ENCODE data around the gene MYO5C. TPM values are rescaled to one million over a fixed set of nuclear protein-coding genes. Genes with fewer than 3 reads are reported as not detected.

Gene MYO5C
- total RNA-seq, 1 donor from 2014 or later = 19.7 TPM

GRCh38 chr15:52243697-52244555 lies 51.7 kb downstream of the MYO5C start:
- ATAC-seq = peak; percentile 12

GRCh38 chr15:52243286-52243685 lies 52.3 kb downstream of the MYO5C start:
- ATAC-seq = no peak

GRCh38 chr15:52241489-52241888 lies 54.1 kb downstream of the MYO5C start:
- no peak for ATAC-seq

- no peak for ATAC-seq
Observed at GRCh38 chr15:52240166-52240565, 55.4 kb downstream of the MYO5C start.

GRCh38 chr15:52238989-52239525 lies 56.5 kb downstream of the MYO5C start:
- peak; percentile 30 for ATAC-seq

GRCh38 chr15:52238149-52238548 lies 57.5 kb downstream of the MYO5C start:
- no peak for ATAC-seq

GRCh38 chr15:52236013-52236412 lies 59.6 kb downstream of the MYO5C start:
- no peak for ATAC-seq

GRCh38 chr15:52234596-52235541 lies 60.7 kb downstream of the MYO5C start:
- ATAC-seq = peak; percentile 48

- peak; percentile 8 for ATAC-seq
Observed at GRCh38 chr15:52233405-52233804, 62.2 kb downstream of the MYO5C start.

- peak; percentile 29 for ATAC-seq
Observed at GRCh38 chr15:52232327-52232726, 63.3 kb downstream of the MYO5C start.

- no peak for ATAC-seq
Observed at GRCh38 chr15:52230073-52230472, 65.5 kb downstream of the MYO5C start.

GRCh38 chr15:52228921-52229320 lies 66.7 kb downstream of the MYO5C start:
- peak; percentile 81 for ATAC-seq

GRCh38 chr15:52227456-52227855 lies 68.1 kb downstream of the MYO5C start:
- peak; percentile 81 for ATAC-seq

- ATAC-seq = no peak
Observed at GRCh38 chr15:52225230-52225629, 70.4 kb downstream of the MYO5C start.

- no peak for ATAC-seq
Observed at GRCh38 chr15:52224211-52224610, 71.4 kb downstream of the MYO5C start.

GRCh38 chr15:52221730-52222129 lies 73.9 kb downstream of the MYO5C start:
- ATAC-seq = no peak

GRCh38 chr15:52220937-52221660 lies 74.5 kb downstream of the MYO5C start:
- ATAC-seq = no peak

GRCh38 chr15:52220251-52220650 lies 75.4 kb downstream of the MYO5C start:
- no peak for ATAC-seq

- ATAC-seq = no peak
Observed at GRCh38 chr15:52218816-52219215, 76.8 kb downstream of the MYO5C start.

- ATAC-seq = no peak
Observed at GRCh38 chr15:52218371-52218770, 77.2 kb downstream of the MYO5C start.

- ATAC-seq = peak; percentile 75
Observed at GRCh38 chr15:52217186-52217585, 78.4 kb downstream of the MYO5C start.

GRCh38 chr15:52214553-52214952 lies 81.1 kb downstream of the MYO5C start:
- ATAC-seq = no peak
